Type B pancreatic cell (in vitro differentiated cells): ENCODE data around the gene GIPC2. TPM values are rescaled to one million over a fixed set of nuclear protein-coding genes. Genes with fewer than 3 reads are reported as not detected.

Experiments
- DNase-seq: peaks from one replicate; pipeline ENCODE4 v3.0.0; 2021; ENCODE audit warnings: mixed read lengths; ENCODE audit not compliant: unreplicated experiment; ENCODE audit errors: extremely low spot score
- H3K27ac Mint-ChIP-seq: 2 replicates; pipeline ENCODE4 v1.8.0; 2021; ENCODE audit warnings: mild to moderate bottlenecking, mixed read lengths
- H3K27me3 Mint-ChIP-seq: 2 replicates; pipeline ENCODE4 v1.8.0; 2021; ENCODE audit warnings: mixed read lengths
- H3K36me3 Mint-ChIP-seq: 2 replicates; pipeline ENCODE4 v1.8.0; 2021; ENCODE audit warnings: mixed read lengths
- H3K4me1 Mint-ChIP-seq: one replicate; pipeline ENCODE4 v1.8.0; 2021; ENCODE audit warnings: mixed read lengths; ENCODE audit not compliant: unreplicated experiment
- H3K4me3 Mint-ChIP-seq: 2 replicates; pipeline ENCODE4 v1.8.0; 2021; ENCODE audit warnings: mild to moderate bottlenecking, mixed read lengths
- H3K9me3 Mint-ChIP-seq: 2 replicates; pipeline ENCODE4 v1.8.0; 2021; ENCODE audit warnings: mixed read lengths
- CTCF ChIP-seq: fragments of 200-600 bp; sonication (generic); conservative IDR thresholded peaks from 2 replicates; pipeline ENCODE4 v1.5.0; 2021; ENCODE audit warnings: antibody characterized with exemption, mild to moderate bottlenecking
- total RNA-seq: library from RNA; stranded (reverse); gene quantifications from 2 replicates; pipeline ENCODE4 v1.2.1, GENCODE V29; 2021; ENCODE audit warnings: low replicate concordance

Gene GIPC2
- total RNA-seq, 1 donor from 2014 or later, result 2.9 TPM

- no peak overlapping the region for H3K27ac Mint-ChIP-seq
Measured at GRCh38 chr1:78038071-78038470, 7.7 kb upstream of the GIPC2 start.

DNA sequence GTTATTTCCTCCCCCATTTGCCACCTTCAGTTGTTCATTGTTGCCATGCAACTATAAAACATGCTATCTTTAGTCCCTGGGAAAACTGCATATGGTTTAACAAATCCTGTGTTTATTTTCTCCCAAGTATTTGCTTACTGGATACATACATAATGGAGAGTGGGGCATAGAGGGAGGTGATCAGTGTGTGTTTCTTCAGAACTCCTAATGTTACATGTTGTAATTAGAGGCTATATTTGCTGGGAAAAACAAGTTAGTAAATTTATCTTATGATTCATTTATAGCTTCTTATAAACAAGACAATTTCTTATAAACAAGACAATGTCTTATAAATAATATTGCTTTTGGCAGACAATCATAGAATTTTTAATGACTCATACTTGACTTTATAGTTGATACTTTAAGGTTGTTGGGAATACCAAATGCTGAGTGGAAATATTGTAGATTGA is 7.3 kb upstream of the GIPC2 start:
- Mint-ChIP-seq H3K4me3 (no peak overlapping the region), H3K27ac (no peak overlapping the region), H3K27me3 (peaks cover 12% of the 10 kb centered on the region), H3K4me1 (no peaks in the 10 kb centered on the region), H3K9me3 (no peaks in the 10 kb centered on the region), H3K36me3 (no peaks in the 10 kb centered on the region)
- TF ChIP-seq CTCF, result no peak
- DNase-seq, result no peak

More at GRCh38 chr1:78038071-78038470, 7.7 kb upstream of the GIPC2 start:
- DNase-seq, result no peak
- H3K4me3 Mint-ChIP-seq, result no peak overlapping the region
- H3K36me3 Mint-ChIP-seq, result no peaks in the 10 kb centered on the region
- no peaks in the 10 kb centered on the region for H3K4me1 Mint-ChIP-seq
- H3K27me3 Mint-ChIP-seq, result peaks cover 8% of the 10 kb centered on the region
- H3K9me3 Mint-ChIP-seq, result no peaks in the 10 kb centered on the region
- TF ChIP-seq CTCF, result no peak

DNA sequence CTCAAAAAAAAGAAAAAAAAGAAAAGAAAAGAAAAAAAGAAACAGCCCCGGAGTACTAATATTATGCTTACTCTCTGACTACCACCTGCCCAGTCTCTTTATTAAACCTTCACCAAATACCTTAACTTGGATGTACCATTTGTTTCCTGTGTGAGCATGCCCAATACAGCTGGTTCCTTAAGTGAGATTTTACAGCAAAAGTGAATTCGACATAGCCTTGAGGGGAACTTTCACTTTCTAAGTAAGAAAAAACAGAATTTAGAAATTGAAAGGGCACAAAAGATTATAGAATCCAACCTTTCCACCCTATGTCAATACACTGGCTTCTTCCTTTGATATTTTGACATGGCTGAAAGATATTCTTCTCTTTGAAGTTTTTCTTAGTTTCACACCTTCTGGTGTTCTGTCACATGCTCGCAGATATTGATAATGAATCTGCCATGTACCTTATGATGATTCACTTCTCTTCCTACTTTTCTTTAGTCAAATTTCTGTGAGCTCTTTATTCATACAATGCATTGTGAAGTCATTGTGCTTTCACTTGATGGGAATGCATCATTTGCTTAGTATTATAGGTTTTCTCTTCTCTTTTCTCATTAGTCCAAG is 5.2 kb upstream of the GIPC2 start:
- no peak for DNase-seq
- Mint-ChIP-seq H3K27me3 (peaks cover 31% of the 10 kb centered on the region), H3K4me3 (no peak overlapping the region), H3K4me1 (no peaks in the 10 kb centered on the region), H3K9me3 (no peaks in the 10 kb centered on the region), H3K27ac (no peak overlapping the region), H3K36me3 (no peaks in the 10 kb centered on the region)
- TF ChIP-seq CTCF, result no peak

GRCh38 chr1:78043436-78043835 is 2.3 kb upstream of the GIPC2 start:
- Mint-ChIP-seq H3K4me1 (peaks cover 13% of the 10 kb centered on the region), H3K4me3 (no peak overlapping the region), H3K27me3 (peaks cover 56% of the 10 kb centered on the region), H3K9me3 (no peaks in the 10 kb centered on the region), H3K27ac (no peak overlapping the region), H3K36me3 (no peaks in the 10 kb centered on the region)
- no peak for DNase-seq
- no peak for TF ChIP-seq CTCF

GRCh38 chr1:78044796-78045562 is 787 bp upstream of the GIPC2 start:
- H3K27ac Mint-ChIP-seq, result peak overlapping the region; percentile 57
- no peak for DNase-seq
- TF ChIP-seq CTCF, result no peak
- H3K4me1 Mint-ChIP-seq, result peaks cover 13% of the 10 kb centered on the region
- no peaks in the 10 kb centered on the region for H3K9me3 Mint-ChIP-seq
- H3K4me3 Mint-ChIP-seq, result peak overlapping the region; percentile 77
- peaks cover 57% of the 10 kb centered on the region for H3K27me3 Mint-ChIP-seq
- H3K36me3 Mint-ChIP-seq, result no peaks in the 10 kb centered on the region
